GM23338 (cell line): ENCODE results near the gene IGF1. TPM values are rescaled to one million over a fixed set of nuclear protein-coding genes. Genes with fewer than 3 reads are reported as not detected.

Experiments used
- ATAC-seq: fragments of 200-7000 bp; cut with Tn5 transposase; 3 replicates; pipeline ENCODE4 v1.9.1; 2020
- DNase-seq: peaks from one replicate; pipeline ENCODE4 v3.0.0-alpha.2; 2015; ENCODE audit warnings: low spot score
- H2AFZ ChIP-seq: fragments of 200-600 bp; sonication (generic); 2 replicates; pipeline ENCODE4 v1.8.0; 2016; ENCODE audit warnings: antibody characterized with exemption, mild to moderate bottlenecking, moderate library complexity
- H3F3A ChIP-seq: fragments of 200-600 bp; sonication (generic); replicated peaks from 2 replicates; pipeline ENCODE4 v1.8.0; 2017; ENCODE audit warnings: antibody characterized with exemption, mixed run types, low read depth
- H3K27ac ChIP-seq: fragments of 200-600 bp; sonication (generic); 2 replicates; pipeline ENCODE4 v1.6.1; 2016; ENCODE audit warnings: low read depth
- H3K27me3 ChIP-seq: fragments of 200-600 bp; sonication (generic); 2 replicates; pipeline ENCODE4 v1.8.0; 2016; ENCODE audit warnings: mild to moderate bottlenecking, mixed run types, moderate library complexity; ENCODE audit not compliant: insufficient read depth
- H3K36me3 ChIP-seq: fragments of 200-600 bp; sonication (generic); 2 replicates; pipeline ENCODE4 v1.8.0; 2016; ENCODE audit warnings: mild to moderate bottlenecking; ENCODE audit not compliant: insufficient read depth
- H3K4me1 ChIP-seq: fragments of 200-600 bp; sonication (generic); 2 replicates; pipeline ENCODE4 v1.8.0; 2016; ENCODE audit warnings: mild to moderate bottlenecking, moderate library complexity; ENCODE audit not compliant: insufficient read depth
- H3K4me2 ChIP-seq: fragments of 200-600 bp; sonication (generic); 2 replicates; pipeline ENCODE4 v1.7.1; 2017; ENCODE audit warnings: mixed run types
- H3K4me3 ChIP-seq: fragments of 200-600 bp; sonication (generic); 2 replicates; pipeline ENCODE4 v1.6.1; 2016; ENCODE audit warnings: mixed run types
- H3K79me2 ChIP-seq: fragments of 200-600 bp; sonication (generic); replicated peaks from 2 replicates; pipeline ENCODE4 v1.8.0; 2017; ENCODE audit warnings: mild to moderate bottlenecking; ENCODE audit not compliant: insufficient read depth
- H3K9me2 ChIP-seq: fragments of 200-600 bp; sonication (generic); 2 replicates; pipeline ENCODE4 v1.8.0; 2017; ENCODE audit not compliant: insufficient read depth
- H4K20me1 ChIP-seq: fragments of 200-600 bp; sonication (generic); replicated peaks from 2 replicates; pipeline ENCODE4 v1.8.0; 2017; ENCODE audit warnings: mild to moderate bottlenecking; ENCODE audit not compliant: insufficient read depth
- H3K27ac Mint-ChIP-seq: 2 replicates; pipeline ENCODE4 v1.8.0; 2020; ENCODE audit warnings: inconsistent platforms, mild to moderate bottlenecking, moderate library complexity, mixed read lengths
- H3K27me3 Mint-ChIP-seq: 3 replicates; pipeline ENCODE4 v1.8.0; 2022; ENCODE audit warnings: low read depth, mild to moderate bottlenecking, moderate library complexity, mixed read lengths, inconsistent platforms; ENCODE audit not compliant: insufficient read depth, poor library complexity
- H3K36me3 Mint-ChIP-seq: 3 replicates; pipeline ENCODE4 v1.8.0; 2021; ENCODE audit warnings: low read depth, mild to moderate bottlenecking, inconsistent platforms, moderate library complexity, mixed read lengths
- H3K4me1 Mint-ChIP-seq: 3 replicates; pipeline ENCODE4 v1.8.0; 2020; ENCODE audit warnings: mild to moderate bottlenecking, inconsistent platforms, mixed read lengths
- H3K4me3 Mint-ChIP-seq: 3 replicates; pipeline ENCODE4 v1.8.0; 2021; ENCODE audit warnings: moderate library complexity, mild to moderate bottlenecking, inconsistent platforms, mixed read lengths
- H3K9me3 Mint-ChIP-seq: 3 replicates; pipeline ENCODE4 v1.8.0; 2020; ENCODE audit warnings: moderate library complexity, mild to moderate bottlenecking, inconsistent platforms, mixed read lengths
- CREB1 ChIP-seq: fragments of 250-450 bp; sonication (Bioruptor Pico); IDR thresholded peaks from 2 replicates; pipeline ENCODE4 v1.5.0; 2020; ENCODE audit warnings: low read depth, mild to moderate bottlenecking, moderate library complexity
- POLR2AphosphoS5 ChIP-seq: IDR thresholded peaks from 2 replicates; pipeline ENCODE4 v1.6.1; 2016; ENCODE audit warnings: antibody characterized with exemption, low read depth
- REST ChIP-seq: IDR thresholded peaks from one replicate; pipeline ENCODE4 v1.6.1; 2018; ENCODE audit warnings: antibody characterized with exemption; ENCODE audit not compliant: unreplicated experiment
- STAT1 ChIP-seq: IDR thresholded peaks from one replicate; pipeline ENCODE4 v1.6.1; 2016; ENCODE audit warnings: antibody characterized with exemption; ENCODE audit not compliant: unreplicated experiment
- ZNF331 ChIP-seq: fragments of 250-450 bp; sonication (Bioruptor Pico); IDR thresholded peaks from 2 replicates; pipeline ENCODE4 v1.5.0; 2020; ENCODE audit warnings: low read depth, mild to moderate bottlenecking, moderate library complexity
- polyA plus RNA-seq: library from polyadenylated mRNA; unstranded; fragments of >200 nt; fragmentation: Nextera tagmentation; extraction: Ambion mirVana; gene quantifications from 2 replicates; pipeline ENCODE4 v1.2.1, GENCODE V29; 2016
- total RNA-seq: library from RNA; depleted of rRNA; stranded (reverse); fragments of >200 nt; shearing (Covaris generic); gene quantifications from 2 replicates; pipeline ENCODE4 v1.2.3, GENCODE V29; 2014
- TF ChIP-seq, protein P1 (sequence below): IDR thresholded peaks from 2 replicates; pipeline ENCODE4 v1.6.1; 2016; ENCODE audit warnings: antibody characterized with exemption

IGF1 gene
- total and polyA plus RNA-seq, 2 experiments from 2014 or later: 0.29 TPM; not detected in 1

DNA sequence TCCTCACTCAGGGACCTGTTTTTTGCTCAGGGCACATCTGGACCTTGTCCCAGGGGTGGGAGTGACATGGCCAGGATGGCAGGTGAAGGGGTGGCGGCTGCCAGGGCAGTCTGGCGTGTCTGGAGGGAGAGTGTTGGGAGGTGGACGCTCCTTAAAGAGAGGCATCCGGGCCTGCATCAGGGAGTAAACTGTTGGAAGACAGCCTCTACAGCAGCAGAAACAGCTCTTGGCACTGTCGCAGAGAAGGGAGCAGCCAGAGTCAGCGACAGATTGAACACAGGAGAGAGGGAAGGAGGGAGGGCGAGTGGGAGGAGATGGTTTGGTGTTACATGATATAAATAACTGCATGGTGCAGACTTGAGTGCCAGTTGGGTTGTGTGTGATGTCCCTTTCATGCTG lies 52.8 kb downstream of the IGF1 start (continued):
- TF ChIP-seq ZNF331 (CRISPR knock-in tag): no peak

GRCh38 chr12:102426599-102427542 lies 53.5 kb downstream of the IGF1 start:
- Histone ChIP-seq H3K4me2 (no peak overlapping the region), H2AFZ (no peak overlapping the region), H3K4me1 (peaks cover 6% of the 10 kb centered on the region; the same call in 1 of the 2 replicates), H4K20me1 (no peaks in the 10 kb centered on the region), H3K27ac (no peak overlapping the region), H3K4me3 (no peak overlapping the region), H3K27me3 (no peaks in the 10 kb centered on the region), H3K36me3 (no peaks in the 10 kb centered on the region), H3K9me2 (no peaks in the 10 kb centered on the region), H3F3A (no peaks in the 10 kb centered on the region), H3K79me2 (no peaks in the 10 kb centered on the region)
- H3K4me3 Mint-ChIP-seq: no peak overlapping the region
- peak overlapping the region; percentile 22; the same call in 1 of the 2 replicates for H3K27ac Mint-ChIP-seq
- H3K4me1 Mint-ChIP-seq: peaks cover 6% of the 10 kb centered on the region; the same call in 2 of the 3 replicates
- no peak for DNase-seq
- ATAC-seq: no peak
- H3K9me3 Mint-ChIP-seq: no peaks in the 10 kb centered on the region; the same call in 2 of the 3 replicates
- no peaks in the 10 kb centered on the region for H3K36me3 Mint-ChIP-seq
- TF ChIP-seq, protein P1, sequence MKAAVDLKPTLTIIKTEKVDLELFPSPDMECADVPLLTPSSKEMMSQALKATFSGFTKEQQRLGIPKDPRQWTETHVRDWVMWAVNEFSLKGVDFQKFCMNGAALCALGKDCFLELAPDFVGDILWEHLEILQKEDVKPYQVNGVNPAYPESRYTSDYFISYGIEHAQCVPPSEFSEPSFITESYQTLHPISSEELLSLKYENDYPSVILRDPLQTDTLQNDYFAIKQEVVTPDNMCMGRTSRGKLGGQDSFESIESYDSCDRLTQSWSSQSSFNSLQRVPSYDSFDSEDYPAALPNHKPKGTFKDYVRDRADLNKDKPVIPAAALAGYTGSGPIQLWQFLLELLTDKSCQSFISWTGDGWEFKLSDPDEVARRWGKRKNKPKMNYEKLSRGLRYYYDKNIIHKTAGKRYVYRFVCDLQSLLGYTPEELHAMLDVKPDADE: no peak
- TF ChIP-seq POLR2AphosphoS5 (no peak), REST (no peak), ZNF331 (CRISPR knock-in tag) (no peak), CREB1 (CRISPR knock-in tag) (no peak), STAT1 (no peak)
- H3K27me3 Mint-ChIP-seq: peaks cover 2% of the 10 kb centered on the region
